ENCODE measurements around the gene U2AF1L4.

U2AF1L4 gene

DNA sequence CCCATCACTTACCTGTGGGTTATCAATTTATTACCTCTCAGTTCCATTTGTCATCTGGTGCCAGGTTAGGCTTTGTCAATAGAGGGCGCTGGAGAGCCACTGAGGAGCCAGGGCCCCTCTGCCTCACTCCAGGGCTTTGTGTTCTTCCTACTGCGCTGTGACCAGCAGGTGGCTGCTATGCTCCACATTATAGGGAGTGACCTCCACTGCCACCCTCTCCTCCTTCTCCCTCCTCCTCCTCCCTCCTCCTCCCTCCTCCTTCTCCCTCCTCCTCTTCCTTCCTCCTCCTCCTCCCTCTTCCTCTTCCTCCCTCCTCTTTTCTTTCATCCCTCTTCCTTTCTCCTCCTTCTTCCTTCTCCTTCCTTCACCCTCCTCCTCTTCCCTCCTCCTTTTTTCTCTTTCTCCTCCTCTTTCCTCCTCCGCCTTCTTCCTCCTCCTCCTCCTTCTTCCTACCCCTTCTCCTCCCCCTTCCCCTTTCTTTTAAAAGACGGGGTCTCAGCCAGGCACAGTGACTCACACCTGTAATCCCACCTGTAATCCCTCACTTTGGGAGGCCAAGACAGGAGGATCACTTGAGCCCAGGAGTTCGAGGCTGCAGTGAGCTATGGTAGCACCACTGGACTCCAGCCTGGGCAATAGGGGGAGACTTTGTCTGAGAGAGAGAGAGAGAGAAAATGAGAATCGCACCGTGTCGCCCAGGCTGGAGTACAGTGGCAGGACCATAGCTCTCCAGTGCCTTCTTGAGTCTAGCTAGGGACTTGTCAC lies 51.2 kb downstream of the U2AF1L4 start:
- Histone ChIP-seq H3K4me2 (ENCODE audit: low read length, poor library complexity, severe bottlenecking) (no peak overlapping the region), H2AK5ac (ENCODE audit: low read length, severe bottlenecking) (no peak overlapping the region), H3K23ac (ENCODE audit: low read length in 2 of 2) (no peak overlapping the region), H3K79me1 (replicated peaks; ENCODE audit: low read length, poor library complexity, severe bottlenecking) (no peaks in the 10 kb centered on the region), H3K4me3 (ENCODE audit: insufficient read depth in 1 of 2, low read depth in 1 of 2, low read length in 2 of 2) (no peak overlapping the region), H2BK15ac (ENCODE audit: low read depth, poor library complexity, severe bottlenecking) (no peak overlapping the region), H3K4me1 (ENCODE audit: control insufficient read depth, insufficient read depth, low read depth, low read length) (no peaks in the 10 kb centered on the region), H3K27me3 (ENCODE audit: control insufficient read depth in 1 of 2, insufficient read depth in 1 of 2, low read length in 2 of 2) (peaks cover 3 to 9% of the 10 kb centered on the region in 2 experiments), H3K18ac (ENCODE audit: low read depth in 1 of 2, low read length in 2 of 2) (no peak overlapping the region), H3K9ac (ENCODE audit: low read length) (no peak overlapping the region), H2BK12ac (ENCODE audit: low read length in 2 of 2) (no peak overlapping the region), H3K9me3 (ENCODE audit: control insufficient read depth, low read length) (no peaks in the 10 kb centered on the region), H2BK120ac (ENCODE audit: low read depth, low read length) (no peak overlapping the region), H3K14ac (ENCODE audit: low read length in 2 of 2) (no peak overlapping the region), H2BK5ac (ENCODE audit: low read depth, low read length, poor library complexity, severe bottlenecking) (no peak overlapping the region), H4K8ac (ENCODE audit: low read length) (no peak overlapping the region), H3K4ac (ENCODE audit: low read depth in 1 of 2, low read length in 2 of 2) (no peak overlapping the region), H3K36me3 (ENCODE audit: control insufficient read depth in 1 of 2, insufficient read depth in 2 of 2, low read depth in 1 of 2, low read length in 2 of 2) (no peaks in the 10 kb centered on the region), H3K27ac (ENCODE audit: low read length, poor library complexity, severe bottlenecking) (no peak overlapping the region), H4K91ac (ENCODE audit: low read length) (no peak overlapping the region), H2AFZ (ENCODE audit: low read depth, low read length) (no peak overlapping the region)
- DNase-seq, result peak; percentile 86
- WGBS, result 34% methylated on average over 8 of the region's 8 CpGs

DNA sequence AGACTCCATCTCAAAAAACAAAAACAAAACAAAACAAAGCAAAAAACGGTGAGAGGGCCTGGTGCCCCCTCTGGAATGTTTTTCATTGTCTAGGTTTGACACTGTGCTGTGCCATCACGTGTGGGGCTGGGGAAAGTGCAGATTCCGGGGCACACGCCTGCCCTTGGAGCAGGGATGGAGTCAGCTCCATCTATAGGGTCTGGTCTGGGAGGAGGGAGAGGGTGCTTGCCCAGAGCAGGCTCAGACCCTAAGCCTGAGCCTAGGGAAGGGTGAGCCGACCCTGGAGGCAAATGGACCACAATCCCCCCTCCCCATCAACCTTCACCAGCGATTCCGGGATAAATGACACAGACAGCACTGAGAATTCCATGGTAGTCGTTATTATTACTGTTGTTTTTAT lies 51.8 kb downstream of the U2AF1L4 start:
- H4K8ac ChIP-seq (ENCODE audit: low read length), result no peak overlapping the region

More for the DNA sequence above, 51.8 kb downstream of the U2AF1L4 start:
- Histone ChIP-seq H3K4ac (ENCODE audit: low read depth in 1 of 2, low read length in 2 of 2) (no peak overlapping the region), H3K36me3 (ENCODE audit: control insufficient read depth in 1 of 2, insufficient read depth in 2 of 2, low read depth in 1 of 2, low read length in 2 of 2) (no peaks in the 10 kb centered on the region), H3K23ac (ENCODE audit: low read length in 2 of 2) (no peak overlapping the region), H3K4me1 (ENCODE audit: control insufficient read depth, insufficient read depth, low read depth, low read length) (no peaks in the 10 kb centered on the region), H2AK5ac (ENCODE audit: low read length, severe bottlenecking) (no peak overlapping the region), H3K79me1 (replicated peaks; ENCODE audit: low read length, poor library complexity, severe bottlenecking) (no peaks in the 10 kb centered on the region), H2BK120ac (ENCODE audit: low read depth, low read length) (no peak overlapping the region), H3K9ac (ENCODE audit: low read length) (no peak overlapping the region), H3K4me3 (ENCODE audit: insufficient read depth in 1 of 2, low read depth in 1 of 2, low read length in 2 of 2) (no peak overlapping the region), H3K27me3 (ENCODE audit: control insufficient read depth in 1 of 2, insufficient read depth in 1 of 2, low read length in 2 of 2) (peaks cover 3 to 9% of the 10 kb centered on the region in 2 experiments), H3K14ac (ENCODE audit: low read length in 2 of 2) (no peak overlapping the region), H4K91ac (ENCODE audit: low read length) (peak overlapping the region; percentile 15), H3K18ac (ENCODE audit: low read depth in 1 of 2, low read length in 2 of 2) (no peak overlapping the region), H2BK15ac (ENCODE audit: low read depth, poor library complexity, severe bottlenecking) (no peak overlapping the region), H3K27ac (ENCODE audit: low read length, poor library complexity, severe bottlenecking) (no peak overlapping the region), H2BK12ac (ENCODE audit: low read length in 2 of 2) (no peak overlapping the region), H3K4me2 (ENCODE audit: low read length, poor library complexity, severe bottlenecking) (no peak overlapping the region), H2AFZ (ENCODE audit: low read depth, low read length) (no peak overlapping the region), H2BK5ac (ENCODE audit: low read depth, low read length, poor library complexity, severe bottlenecking) (no peak overlapping the region), H3K9me3 (ENCODE audit: control insufficient read depth, low read length) (no peaks in the 10 kb centered on the region)
- no peak for DNase-seq
- 38% methylated on average over 3 of the region's 8 CpGs for WGBS

Measured in mesenchymal stem cell (in vitro differentiated cells and primary cell).